ENCODE measurements around the gene ATP5F1E.
A peak's percentile ranks its signal among the peaks of the same experiment; 100 is the strongest.

ATP5F1E gene

DNA sequence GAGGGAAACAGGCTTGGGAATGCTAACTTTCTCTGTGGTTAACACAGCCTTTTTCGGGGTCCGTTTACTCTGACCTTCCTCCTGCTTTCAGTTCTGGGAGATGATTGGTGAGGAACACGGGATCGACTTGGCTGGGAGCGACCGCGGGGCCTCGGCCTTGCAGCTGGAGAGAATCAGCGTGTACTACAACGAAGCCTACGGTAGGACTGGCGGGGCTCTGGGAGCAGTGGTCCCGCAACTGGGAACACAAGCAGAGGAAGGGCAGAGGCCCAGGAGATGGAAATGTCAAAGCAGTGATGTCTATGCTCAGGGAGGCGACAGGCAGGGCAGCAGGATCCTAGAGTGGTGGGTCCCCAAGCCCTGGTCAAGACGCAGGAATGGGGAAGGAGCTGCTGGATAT is 9.4 kb downstream of the ATP5F1E start:
- no peak overlapping the region for H3K4me3 ChIP-seq (ENCODE audit: low read depth, low read length)
- TF ChIP-seq, protein P1, sequence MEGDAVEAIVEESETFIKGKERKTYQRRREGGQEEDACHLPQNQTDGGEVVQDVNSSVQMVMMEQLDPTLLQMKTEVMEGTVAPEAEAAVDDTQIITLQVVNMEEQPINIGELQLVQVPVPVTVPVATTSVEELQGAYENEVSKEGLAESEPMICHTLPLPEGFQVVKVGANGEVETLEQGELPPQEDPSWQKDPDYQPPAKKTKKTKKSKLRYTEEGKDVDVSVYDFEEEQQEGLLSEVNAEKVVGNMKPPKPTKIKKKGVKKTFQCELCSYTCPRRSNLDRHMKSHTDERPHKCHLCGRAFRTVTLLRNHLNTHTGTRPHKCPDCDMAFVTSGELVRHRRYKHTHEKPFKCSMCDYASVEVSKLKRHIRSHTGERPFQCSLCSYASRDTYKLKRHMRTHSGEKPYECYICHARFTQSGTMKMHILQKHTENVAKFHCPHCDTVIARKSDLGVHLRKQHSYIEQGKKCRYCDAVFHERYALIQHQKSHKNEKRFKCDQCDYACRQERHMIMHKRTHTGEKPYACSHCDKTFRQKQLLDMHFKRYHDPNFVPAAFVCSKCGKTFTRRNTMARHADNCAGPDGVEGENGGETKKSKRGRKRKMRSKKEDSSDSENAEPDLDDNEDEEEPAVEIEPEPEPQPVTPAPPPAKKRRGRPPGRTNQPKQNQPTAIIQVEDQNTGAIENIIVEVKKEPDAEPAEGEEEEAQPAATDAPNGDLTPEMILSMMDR (conservative IDR thresholded peaks at IDR 0.05; ENCODE audit: low read depth, low read length) = no peak
- DNase-seq (ENCODE audit: low read depth) = no peak

DNA sequence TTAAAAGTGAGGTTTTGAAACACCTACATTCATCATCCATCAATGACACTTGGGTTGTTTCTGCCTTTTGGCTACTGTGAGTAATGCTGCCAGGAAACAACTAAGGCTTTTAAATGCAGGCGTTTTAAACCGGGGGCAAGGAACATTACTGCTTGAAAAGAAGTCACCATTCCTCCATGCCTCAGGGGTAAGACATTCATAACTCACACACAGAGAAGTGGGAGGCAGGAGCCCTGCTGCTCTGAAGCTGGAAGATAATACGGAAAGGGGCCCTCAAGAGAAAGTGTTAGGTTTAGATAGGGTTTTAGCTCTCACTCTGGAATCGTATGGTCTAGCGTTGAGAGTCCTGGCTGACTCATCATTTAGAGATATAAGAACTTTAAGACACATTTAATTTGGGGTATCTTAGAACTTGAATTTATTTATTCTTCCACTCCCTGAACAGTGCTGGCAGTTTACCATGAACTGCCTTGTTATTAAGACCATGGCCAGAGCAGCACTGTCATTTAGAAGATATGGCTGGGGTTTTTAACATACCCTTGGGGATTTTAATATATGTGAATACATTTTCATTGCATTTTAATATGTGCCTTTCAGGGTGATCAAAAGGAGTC is 11.1 kb downstream of the ATP5F1E start:
- TF ChIP-seq, protein P1 (conservative IDR thresholded peaks at IDR 0.05; ENCODE audit: low read depth, low read length) = no peak
- H3K4me3 ChIP-seq (ENCODE audit: low read depth, low read length) = no peak overlapping the region
- DNase-seq (ENCODE audit: low read depth) = peak; percentile 57

DNA sequence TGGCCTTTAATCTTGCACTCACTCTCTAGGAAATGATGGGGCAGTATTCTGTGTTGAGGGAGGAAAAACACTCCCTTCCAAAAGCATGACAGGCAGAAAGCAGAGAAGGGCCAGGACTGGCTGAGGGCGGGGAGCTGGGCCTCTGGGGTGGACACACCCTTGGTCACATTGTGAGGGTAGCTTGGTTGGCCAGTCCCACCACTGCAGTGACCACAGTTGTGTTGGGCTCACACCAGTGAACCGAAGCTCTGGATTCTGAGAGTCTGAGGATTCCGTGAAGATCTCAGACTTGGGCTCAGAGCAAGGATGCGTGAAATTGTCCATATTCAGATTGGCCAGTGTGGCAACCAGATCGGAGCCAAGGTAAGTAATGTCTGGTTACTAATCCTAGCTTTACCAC is 12.9 kb downstream of the ATP5F1E start, which contains the start of gene TUBB1:
Gene TUBB1 (plus strand): TSS at position 213 of the 400 bp plus-strand sequence. CDS start 94 bp downstream, at position 307.
- DNase-seq (ENCODE audit: low read depth) = no peak
- H3K4me3 ChIP-seq (ENCODE audit: low read depth, low read length) = no peak within 1 kb of the TSS
- TF ChIP-seq, protein P1 (conservative IDR thresholded peaks at IDR 0.05; ENCODE audit: low read depth, low read length) = no peak

DNA sequence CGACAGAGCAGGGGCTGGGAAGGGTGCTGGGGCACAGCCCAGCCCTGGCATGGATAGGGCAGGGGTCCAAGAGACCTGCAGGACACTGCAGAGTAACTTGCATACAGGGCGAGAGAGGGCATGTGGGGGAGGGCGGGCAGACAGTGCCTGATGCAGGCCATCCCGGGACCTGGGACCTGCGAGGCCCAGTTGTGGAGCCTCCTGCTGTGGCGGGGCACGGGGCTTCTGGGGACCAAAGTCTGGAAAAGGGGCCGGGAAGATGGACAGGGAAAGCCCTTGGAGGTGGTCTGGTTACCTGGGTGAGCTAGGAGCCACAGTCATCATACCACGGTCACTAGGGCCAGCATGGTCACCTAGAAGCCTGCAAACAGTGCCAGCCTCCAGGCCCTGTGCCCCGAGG is 13.3 kb downstream of the ATP5F1E start:
- no peak for DNase-seq (ENCODE audit: low read depth)
- TF ChIP-seq, protein P1 (conservative IDR thresholded peaks at IDR 0.05; ENCODE audit: low read depth, low read length) = no peak
- H3K4me3 ChIP-seq (ENCODE audit: low read depth, low read length) = no peak overlapping the region

DNA sequence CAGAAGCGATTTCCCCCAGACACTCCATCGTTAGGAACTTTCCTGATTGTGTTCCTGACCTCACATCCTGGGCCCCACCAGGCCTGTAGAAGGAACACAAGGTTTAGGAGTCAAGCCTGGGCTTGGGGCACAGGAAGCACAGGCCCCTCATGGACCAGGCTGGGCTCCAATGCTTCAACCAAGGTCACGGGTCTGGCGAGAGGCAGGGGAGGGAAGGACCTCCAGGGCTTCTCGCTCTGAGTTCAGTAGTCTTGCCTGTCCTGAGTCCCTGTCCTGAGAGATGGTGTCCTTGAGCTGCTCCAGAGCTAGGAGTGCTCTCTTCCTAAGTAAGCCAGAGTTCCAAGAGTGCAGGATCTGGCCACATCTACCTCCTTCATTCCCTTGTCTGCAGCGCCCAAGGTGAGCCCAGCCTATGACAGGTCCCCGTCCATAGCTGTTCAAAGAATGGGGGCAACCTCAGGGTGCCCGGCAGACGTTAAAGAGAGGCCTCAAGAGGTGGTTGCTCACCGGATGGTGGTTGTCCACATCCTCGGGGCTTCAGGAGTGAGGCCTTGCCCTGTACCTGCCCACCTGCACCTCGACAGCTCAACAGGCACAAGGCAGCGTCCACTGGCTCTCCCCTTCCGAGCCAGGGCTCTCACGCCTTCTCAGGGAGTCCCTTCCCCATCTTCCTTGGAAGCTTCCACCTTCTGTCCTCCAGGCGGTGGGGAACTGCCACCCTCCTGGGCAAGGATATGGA is 14.5 kb downstream of the ATP5F1E start:
- H3K4me3 ChIP-seq (ENCODE audit: low read depth, low read length) = no peak overlapping the region
- DNase-seq (ENCODE audit: low read depth) = no peak
- TF ChIP-seq, protein P1 (conservative IDR thresholded peaks at IDR 0.05; ENCODE audit: low read depth, low read length) = no peak

DNA sequence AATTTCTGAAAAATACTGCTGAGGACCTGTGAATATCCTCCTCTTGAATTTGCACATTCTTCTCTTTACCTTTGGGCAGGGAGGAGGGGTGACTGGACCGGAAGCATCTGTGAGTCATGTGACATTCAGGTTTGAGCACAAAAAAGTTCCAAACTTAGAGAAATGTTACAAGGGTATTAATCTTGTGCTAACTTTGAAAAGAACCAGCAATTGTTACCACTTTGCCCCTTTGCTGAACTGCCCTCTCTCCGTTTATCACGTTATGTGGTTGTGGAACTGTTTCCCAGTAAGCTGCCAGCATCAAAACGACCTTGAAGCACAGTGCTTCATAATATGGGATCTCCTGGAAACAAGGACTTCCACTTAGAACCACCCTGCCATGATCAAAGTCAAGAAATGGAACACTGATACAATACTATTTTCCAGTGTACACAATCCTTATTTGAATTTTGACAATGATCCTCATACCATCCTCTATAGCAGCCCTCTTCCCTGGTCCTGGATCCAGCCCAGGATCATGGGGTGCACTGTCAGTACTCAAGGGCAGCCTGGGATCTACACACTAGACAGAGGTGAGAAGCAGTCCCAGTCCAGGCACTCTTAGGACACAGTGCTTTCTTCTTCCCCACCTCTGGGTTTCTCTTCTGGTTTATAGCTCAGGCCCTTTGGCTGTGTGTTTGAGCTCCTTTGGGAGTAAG is 15.2 kb downstream of the ATP5F1E start:
- DNase-seq (ENCODE audit: low read depth) = no peak
- no peak overlapping the region for H3K4me3 ChIP-seq (ENCODE audit: low read depth, low read length)
- TF ChIP-seq, protein P1 (conservative IDR thresholded peaks at IDR 0.05; ENCODE audit: low read depth, low read length) = no peak
